Activated CD4-positive, alpha-beta T cell treated with anti-CD3 and anti-CD28 coated beads, Interleukin-2, amount 50 U/mL, for 24 hours (primary cell): ENCODE results near the gene SORBS1.

Experiments used
- DNase-seq, 2 donors: peaks; one replicate each; pipeline ENCODE4 v3.0.0-alpha.2; 2020; ENCODE audit warnings: low read depth in 1 of 2, low spot score in 1 of 2

SORBS1 gene

GRCh38 chr10:95327367-95327766 lies 233.8 kb downstream of the SORBS1 start:
- DNase-seq, result no peak

- DNase-seq, result no peak
These were observed 234.8 kb downstream of the SORBS1 start for GRCh38 chr10:95326396-95326795.

DNA sequence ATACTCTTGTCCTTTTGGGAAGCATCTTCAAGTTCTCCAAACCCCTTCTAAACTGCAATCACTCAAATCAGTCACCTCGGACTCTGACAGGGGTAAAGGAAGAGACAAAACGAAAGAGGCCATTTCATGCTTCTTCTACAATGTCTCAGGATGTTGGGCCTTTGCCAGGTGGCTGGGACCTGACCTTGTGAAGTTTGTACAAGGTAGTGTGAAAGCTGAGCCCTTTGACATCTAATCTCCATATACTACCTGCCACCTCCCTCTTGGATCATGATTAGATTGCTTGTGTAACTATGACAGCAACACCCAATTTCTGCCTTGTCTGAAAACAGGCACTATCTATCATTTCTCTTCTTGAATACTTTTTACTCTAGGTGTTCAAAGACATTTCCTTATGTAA lies 235.3 kb downstream of the SORBS1 start:
- no peak for DNase-seq

- no peak for DNase-seq
These were observed 236.5 kb downstream of the SORBS1 start for GRCh38 chr10:95324436-95325268.

GRCh38 chr10:95321554-95322301 lies 239.4 kb downstream of the SORBS1 start:
- no peak for DNase-seq

DNA sequence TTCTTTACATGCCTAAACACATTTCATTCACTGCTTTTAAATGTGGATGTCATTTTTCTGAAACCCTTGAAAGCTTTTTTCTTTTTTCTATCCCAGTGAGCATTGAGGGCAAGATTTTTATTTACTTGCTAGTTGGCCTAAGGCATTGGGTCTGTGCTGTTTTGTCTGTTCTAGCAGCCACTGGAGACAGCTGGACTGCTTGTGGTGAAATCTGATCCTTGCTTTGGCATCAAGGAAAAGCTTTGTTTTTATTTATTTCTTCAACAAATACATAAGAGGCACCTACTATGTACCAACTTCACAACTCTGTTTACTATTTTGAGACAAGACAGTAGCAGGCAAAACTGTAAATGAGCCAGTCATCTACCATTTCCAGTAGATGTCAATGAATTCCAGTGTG lies 241.9 kb downstream of the SORBS1 start:
- no peak for DNase-seq

- no peak for DNase-seq
These were observed 245.7 kb downstream of the SORBS1 start for GRCh38 chr10:95315509-95315908.

- DNase-seq, result no peak
These were observed 246.8 kb downstream of the SORBS1 start for GRCh38 chr10:95314192-95314918.

GRCh38 chr10:95312986-95313495 lies 248.1 kb downstream of the SORBS1 start:
- no peak for DNase-seq

DNA sequence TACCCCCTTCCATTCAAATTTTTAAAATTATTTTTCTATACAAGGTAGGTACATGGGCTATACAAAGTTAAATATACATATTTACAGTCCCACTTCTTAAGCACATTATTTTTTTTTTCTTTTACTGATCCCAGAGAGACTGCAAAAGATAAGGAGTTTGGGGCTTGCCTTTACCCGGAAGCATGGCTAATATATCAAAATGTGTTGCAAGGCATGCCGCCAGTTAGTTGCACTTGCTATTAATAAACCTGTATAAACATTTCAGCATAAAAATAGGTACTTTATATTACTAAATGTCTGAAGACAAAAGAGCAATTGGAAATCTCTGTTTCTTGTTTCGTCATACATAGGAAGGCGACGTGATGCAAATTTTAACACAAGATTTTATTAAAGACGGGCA lies 248.9 kb downstream of the SORBS1 start:
- no peak for DNase-seq

- no peak for DNase-seq
These were observed 251.2 kb downstream of the SORBS1 start for GRCh38 chr10:95309958-95310357.

GRCh38 chr10:95308389-95309302 lies 252.5 kb downstream of the SORBS1 start:
- no peak for DNase-seq

GRCh38 chr10:95306851-95307250 lies 254.3 kb downstream of the SORBS1 start:
- DNase-seq, result no peak

- DNase-seq, result no peak
These were observed 254.9 kb downstream of the SORBS1 start for GRCh38 chr10:95306318-95306650.

DNA sequence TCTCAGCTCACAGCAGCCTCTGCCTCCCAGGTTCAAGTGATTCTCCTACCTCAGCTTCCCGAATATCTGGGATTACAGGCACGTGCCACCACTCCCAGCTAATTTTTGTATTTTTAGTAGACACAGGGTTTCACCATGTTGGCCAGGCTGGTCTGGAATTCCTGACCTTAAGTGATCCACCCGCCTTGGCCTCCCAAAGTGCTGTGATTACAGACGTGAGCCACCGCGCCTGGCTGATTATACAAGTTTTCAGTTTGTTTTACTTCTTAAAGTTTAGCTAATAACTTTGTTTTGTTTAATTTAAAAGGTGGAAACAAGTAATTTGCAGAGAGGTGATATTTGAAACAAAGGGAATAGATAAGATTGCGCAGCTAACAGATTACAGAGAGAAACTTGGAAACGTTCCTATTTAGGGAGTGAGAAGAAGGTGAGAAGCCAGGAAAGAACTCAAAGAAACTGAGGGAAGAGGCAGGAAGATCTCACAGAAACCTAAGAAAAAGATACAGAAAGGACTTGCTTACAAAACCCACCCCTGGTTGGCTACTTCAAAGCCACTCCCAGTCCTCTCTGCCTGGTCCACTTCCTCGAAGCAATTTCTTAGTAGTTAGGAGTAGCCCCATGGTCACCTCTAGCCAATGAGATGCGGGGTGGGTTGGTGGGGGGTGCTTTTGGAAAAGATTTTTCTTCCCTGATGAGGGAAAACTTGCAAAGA lies 255.4 kb downstream of the SORBS1 start:
- DNase-seq, result no peak

- DNase-seq, result no peak
These were observed 256.2 kb downstream of the SORBS1 start for GRCh38 chr10:95304976-95305375.

DNA sequence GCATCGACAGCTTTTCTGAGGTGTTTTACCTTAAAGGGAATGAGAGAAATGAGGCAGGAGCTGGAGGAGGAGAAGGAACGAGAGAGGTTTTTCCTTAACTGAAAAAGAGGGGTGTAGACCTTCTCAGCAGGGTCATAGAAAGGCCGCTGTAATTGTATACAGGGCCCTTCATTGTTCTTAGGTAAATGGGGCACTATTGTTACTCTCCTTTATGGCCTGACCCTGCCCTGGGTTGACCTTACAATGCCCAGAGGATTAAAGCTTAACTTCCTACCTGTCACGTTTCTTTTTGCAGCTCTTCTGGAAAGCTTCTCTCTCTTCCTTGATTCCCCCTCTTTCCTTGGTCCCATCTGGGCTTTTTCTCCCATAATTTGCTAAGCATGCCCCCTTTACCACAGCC lies 256.7 kb downstream of the SORBS1 start:
- no peak for DNase-seq

- no peak for DNase-seq
These were observed 257.2 kb downstream of the SORBS1 start for GRCh38 chr10:95303950-95304349.

DNA sequence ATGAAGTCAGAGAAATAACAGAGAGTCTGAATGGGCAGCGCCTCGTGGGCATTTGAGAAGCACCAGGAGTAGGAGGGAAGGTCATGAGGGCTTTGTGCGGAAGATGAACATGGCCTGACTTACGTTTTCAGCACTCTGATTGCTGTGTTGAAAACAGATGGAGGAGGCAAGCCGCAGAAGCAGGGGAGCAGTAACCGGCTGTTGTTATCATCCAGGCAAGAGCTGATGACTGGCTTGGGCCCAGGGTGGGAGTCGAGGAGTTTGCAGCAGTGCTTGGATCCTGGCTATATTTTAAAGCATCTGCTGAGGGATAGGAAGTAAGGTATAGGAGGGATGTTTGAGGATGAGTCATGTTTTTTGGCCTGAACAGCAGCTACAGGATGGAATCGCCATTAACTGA lies 257.6 kb downstream of the SORBS1 start:
- DNase-seq, result no peak

DNA sequence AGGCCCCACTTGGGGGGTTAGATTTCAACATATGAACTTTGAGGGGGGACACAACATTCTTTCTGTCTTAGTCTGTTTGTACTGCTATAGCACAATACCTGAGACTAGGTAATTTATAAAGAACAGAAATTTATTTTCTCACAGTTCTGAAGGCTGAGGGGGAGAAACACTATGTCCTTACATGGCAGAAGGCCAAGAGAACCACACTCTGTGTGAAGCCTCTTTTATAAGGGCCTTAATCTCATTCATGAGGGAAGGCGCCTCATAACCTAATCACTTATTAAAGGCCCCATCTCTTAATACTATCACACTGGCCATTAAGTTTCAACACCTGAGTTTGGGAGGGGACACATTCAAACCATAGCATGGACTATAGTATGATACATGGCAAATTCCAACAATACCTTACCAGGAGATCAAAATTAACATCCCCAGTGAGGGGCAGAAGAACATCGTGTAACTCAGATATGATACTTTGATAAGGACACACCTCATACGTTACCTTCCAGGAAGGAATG lies 261.1 kb downstream of the SORBS1 start:
- DNase-seq, result no peak
